A673 (cell line): Measurements from ENCODE around the gene COL5A3. TPM values are rescaled to one million over a fixed set of nuclear protein-coding genes. Genes with fewer than 3 reads are reported as not detected.

Experiments used
- BruUV-seq: library from RNA; stranded (reverse); fragments of 400-500 nt; replicated peaks from 2 replicates; lab custom pipeline; 2021; lab: Mats Ljungman, UMichigan
- CTCF ChIA-PET: fragments of 300-600 bp; sonication (Branson Sonifier 250); formaldehyde crosslinking; loops from one replicate; lab custom pipeline; 2022; ENCODE audit warnings: antibody characterized with exemption; lab: Charles Lee
- POLR2A ChIA-PET: fragments of 300-600 bp; sonication (Branson Sonifier 250); formaldehyde crosslinking; loops from one replicate; lab custom pipeline; 2022; ENCODE audit warnings: antibody characterized with exemption; ENCODE audit not compliant: low non-redundant PET; lab: Charles Lee
- DNase-seq: peaks from one replicate; pipeline ENCODE4 v3.0.0-alpha.2; 2015; ENCODE audit warnings: low spot score
- H3K27ac ChIP-seq: fragments of 200-600 bp; sonication (generic); 2 replicates; pipeline ENCODE4 v1.5.1; 2016; ENCODE audit warnings: mixed run types, low read depth, mild to moderate bottlenecking, mixed read lengths, antibody characterized with exemption, low read length; ENCODE audit not compliant: poor library complexity, severe bottlenecking
- H3K27me3 ChIP-seq: fragments of 200-600 bp; sonication (generic); replicated peaks from 2 replicates; pipeline ENCODE4 v1.6.1; 2017; ENCODE audit warnings: mixed run types, low read depth, mild to moderate bottlenecking, mixed read lengths, antibody characterized with exemption, low read length; ENCODE audit not compliant: insufficient read depth, poor library complexity
- H3K36me3 ChIP-seq: fragments of 200-600 bp; sonication (generic); 2 replicates; pipeline ENCODE4 v1.6.1; 2016; ENCODE audit warnings: mixed run types, mild to moderate bottlenecking, mixed read lengths, antibody characterized with exemption, low read length; ENCODE audit not compliant: insufficient read depth, poor library complexity, severe bottlenecking
- H3K4me1 ChIP-seq: fragments of 200-600 bp; sonication (generic); 2 replicates; pipeline ENCODE4 v1.6.1; 2017; ENCODE audit warnings: mixed run types, mild to moderate bottlenecking, mixed read lengths, antibody characterized with exemption, low read length; ENCODE audit not compliant: insufficient read depth, poor library complexity, severe bottlenecking
- H3K4me3 ChIP-seq: fragments of 200-600 bp; sonication (generic); 2 replicates; pipeline ENCODE4 v1.5.1; 2016; ENCODE audit warnings: low read depth, mixed run types, mild to moderate bottlenecking, mixed read lengths, low read length; ENCODE audit not compliant: poor library complexity, severe bottlenecking
- H3K9me3 ChIP-seq: fragments of 200-600 bp; sonication (generic); 2 replicates; pipeline ENCODE4 v1.6.1; 2016; ENCODE audit warnings: mixed run types, low read depth, mild to moderate bottlenecking, mixed read lengths, antibody characterized with exemption, low read length; ENCODE audit not compliant: poor library complexity, severe bottlenecking
- CTCF ChIP-seq: fragments of 300-800, 200-600 bp; sonication (generic); conservative IDR thresholded peaks from 2 replicates; pipeline ENCODE4 v1.5.1; 2017; ENCODE audit warnings: low read depth, mild to moderate bottlenecking, antibody characterized with exemption, low read length, moderate library complexity, mixed read lengths
- EZH2 ChIP-seq: fragments of 200-600 bp; sonication (generic); IDR thresholded peaks from 2 replicates; pipeline ENCODE4 v1.6.1; 2017; ENCODE audit warnings: borderline replicate concordance, low read depth, mild to moderate bottlenecking, mixed read lengths, antibody characterized with exemption, low read length; ENCODE audit not compliant: poor library complexity, severe bottlenecking
- intact Hi-C: fragments of 100-400 bp; cut with micrococcal nuclease; formaldehyde crosslinking; loops from one replicate; pipeline ENCODE4 v1.10.0; 2022; ENCODE audit not compliant: unreplicated experiment
- total RNA-seq: library from RNA; stranded (reverse); gene quantifications from 2 replicates; pipeline ENCODE4 v1.2.3, GENCODE V29; 2021

Gene COL5A3
- total RNA-seq, 1 experiment from 2014 or later = 6.8 TPM

- BruUV-seq = no TSS peak
- no peaks in the 10 kb centered on the region for H3K27me3 ChIP-seq
Measured at GRCh38 chr19:10010939-10011338, 635 bp upstream of the COL5A3 start.

GRCh38 chr19:10009714-10010224 is 535 bp downstream of the COL5A3 start:
- H3K27me3 ChIP-seq = no peaks in the 10 kb centered on the region
- no TSS peak for BruUV-seq
- intact Hi-C loops = loop anchor here (10.0 kb wide), 1 partner anchor 155 kb away; no protein-coding TSS in a partner anchor
- H3K4me1 ChIP-seq = peaks cover 54% of the 10 kb centered on the region
- no peak for TF ChIP-seq CTCF
- no peak for TF ChIP-seq EZH2
- H3K36me3 ChIP-seq = no peaks in the 10 kb centered on the region
- DNase-seq = no peak
- ChIA-PET POLR2A (no interaction called here), CTCF (interaction anchor here (0.5 to 1.7 kb wide), 4 partner anchors 9 to 324 kb away, joined by 6 to 9 read pairs (median 8); no protein-coding TSS in a partner anchor)
- no peak overlapping the region for H3K27ac ChIP-seq
- no peaks in the 10 kb centered on the region for H3K9me3 ChIP-seq
- peak overlapping the region; percentile 39 for H3K4me3 ChIP-seq

More at GRCh38 chr19:10010939-10011338, 635 bp upstream of the COL5A3 start:
- no peak overlapping the region for H3K27ac ChIP-seq
- no peak overlapping the region for H3K4me3 ChIP-seq
- H3K4me1 ChIP-seq = peaks cover 55% of the 10 kb centered on the region
- TF ChIP-seq CTCF = no peak
- no peak for TF ChIP-seq EZH2
- H3K9me3 ChIP-seq = no peaks in the 10 kb centered on the region
- intact Hi-C loops = loop anchor here (10.0 kb wide), 1 partner anchor 156 kb away; no protein-coding TSS in a partner anchor
- POLR2A ChIA-PET = no interaction called here
- H3K36me3 ChIP-seq = no peaks in the 10 kb centered on the region
- CTCF ChIA-PET = interaction anchor here (0.6 kb wide), 1 partner anchor 136 kb away, joined by 6 read pairs; no protein-coding TSS in a partner anchor
- no peak for DNase-seq

- no TSS peak for BruUV-seq
- H3K27ac ChIP-seq = peak overlapping the region; percentile 70
- no peak overlapping the region for H3K4me3 ChIP-seq
- POLR2A ChIA-PET = interaction anchor here (0.6 kb wide), 1 partner anchor 63 kb away, joined by 3 read pairs; no protein-coding TSS in a partner anchor
- DNase-seq = no peak
- intact Hi-C loops = no loop called here
- no peaks in the 10 kb centered on the region for H3K36me3 ChIP-seq
- H3K4me1 ChIP-seq = peaks cover 42% of the 10 kb centered on the region
- no peak for TF ChIP-seq EZH2
- TF ChIP-seq CTCF = no peak
- CTCF ChIA-PET = interaction anchor here (1.5 to 1.7 kb wide), 2 partner anchors 8 to 19 kb away, joined by 7 to 9 read pairs; no protein-coding TSS in a partner anchor
- no peaks in the 10 kb centered on the region for H3K27me3 ChIP-seq
- H3K9me3 ChIP-seq = no peaks in the 10 kb centered on the region
Measured at GRCh38 chr19:10008184-10008765, 2.0 kb downstream of the COL5A3 start.
